ENCODE data around the gene PCDHGA5.
"Not testable (repeated sequence)": the region's sequence is repeated elsewhere in the genome, so short reads cannot be mapped to it uniquely, and the experiment has no call there.

The PCDHGA5 gene

GRCh38 chr5:141326088-141326854 is 37.7 kb upstream of the PCDHGA5 start:
- no peaks in the 10 kb centered on the region for H3K27me3 ChIP-seq
- TF ChIP-seq CTCF (IDR thresholded peaks at IDR 0.05; ENCODE audit: low read depth, low read length) = peak; percentile 42

GRCh38 chr5:141328231-141328630 is 35.7 kb upstream of the PCDHGA5 start:
- DNase-seq = no peak
- no peak overlapping the region for H3K4me3 ChIP-seq (ENCODE audit: low read depth, low read length)
- H3K27me3 ChIP-seq = no peaks in the 10 kb centered on the region
- no peak for TF ChIP-seq CTCF (IDR thresholded peaks at IDR 0.05; ENCODE audit: low read depth, low read length)
- H3K4me1 ChIP-seq = no peaks in the 10 kb centered on the region
- no peaks in the 10 kb centered on the region for H3K36me3 ChIP-seq
- H3K9me3 ChIP-seq = no peaks in the 10 kb centered on the region

More at GRCh38 chr5:141326088-141326854, 37.7 kb upstream of the PCDHGA5 start:
- no peaks in the 10 kb centered on the region for H3K9me3 ChIP-seq
- no peak overlapping the region for H3K4me3 ChIP-seq (ENCODE audit: low read depth, low read length)
- DNase-seq = peak; percentile 43
- H3K4me1 ChIP-seq = no peaks in the 10 kb centered on the region
- no peaks in the 10 kb centered on the region for H3K36me3 ChIP-seq

- Histone ChIP-seq H3K27me3 (no peaks in the 10 kb centered on the region), H3K36me3 (no peaks in the 10 kb centered on the region), H3K4me1 (no peaks in the 10 kb centered on the region), H3K4me3 (ENCODE audit: low read depth, low read length) (peak within 1 kb of the TSS; percentile 66), H3K9me3 (no peaks in the 10 kb centered on the region)
- DNase-seq = peak; percentile 78
- TF ChIP-seq CTCF (IDR thresholded peaks at IDR 0.05; ENCODE audit: low read depth, low read length) = peak; percentile 80
These were observed 33.5 kb upstream of the PCDHGA5 start, which contains the start of gene PCDHGA1 for GRCh38 chr5:141330299-141331080. TSS of gene PCDHGA1 (plus strand) at chr5:141330514.

GRCh38 chr5:141332571-141332970 is 31.4 kb upstream of the PCDHGA5 start:
- not testable (repeated sequence) for H3K4me1 ChIP-seq; H3K9me3 ChIP-seq; H3K4me3 ChIP-seq (ENCODE audit: low read depth, low read length); DNase-seq; H3K27me3 ChIP-seq; H3K36me3 ChIP-seq

- Histone ChIP-seq H3K36me3 (peaks cover under 1% of the 10 kb centered on the region; the same call in 1 of the 2 replicates), H3K9me3 (peaks cover under 1% of the 10 kb centered on the region), H3K27me3 (no peaks in the 10 kb centered on the region), H3K4me1 (no peaks in the 10 kb centered on the region; the same call in 1 of the 2 replicates), H3K4me3 (ENCODE audit: low read depth, low read length) (no peak within 1 kb of the TSS)
- peak; percentile 65 for TF ChIP-seq CTCF (IDR thresholded peaks at IDR 0.05; ENCODE audit: low read depth, low read length)
- DNase-seq = peak; percentile 52
These were observed 25.2 kb upstream of the PCDHGA5 start, which contains the start of gene PCDHGA2 for GRCh38 chr5:141338538-141339306. TSS of gene PCDHGA2 (plus strand) at chr5:141338760.

- not testable (repeated sequence) for H3K4me1 ChIP-seq; DNase-seq; H3K4me3 ChIP-seq (ENCODE audit: low read depth, low read length); H3K9me3 ChIP-seq; H3K27me3 ChIP-seq; H3K36me3 ChIP-seq
These were observed 23.1 kb upstream of the PCDHGA5 start for GRCh38 chr5:141340781-141341354.

Measured in BE2C (cell line).